ENCODE measurements around the gene PREPL. TPM values are rescaled to one million over a fixed set of nuclear protein-coding genes. Genes with fewer than 3 reads are reported as not detected.

Gene PREPL
- total and polyA plus RNA-seq, 10 of the 15 experiments (the other 5 are each of a cell fraction or from before 2014, with no cell fraction given), result 9.2 to 43.0 (median 20.4) TPM

GRCh38 chr2:44348400-44348799 is 12.9 kb downstream of the PREPL start:
- H4K20me1 ChIP-seq (ENCODE audit: control insufficient read depth, insufficient read depth), result no peaks in the 10 kb centered on the region
- intact Hi-C loops (cut with micrococcal nuclease; ENCODE audit: unreplicated experiment) (no loop called here), in situ Hi-C loops (cut with MboI) (loop anchor here (10.0 kb wide), 1 partner anchor 264 kb away; no protein-coding TSS in a partner anchor)
- no peak overlapping the region for H3K27ac ChIP-seq (ENCODE audit: control insufficient read depth, insufficient read depth)
- no peaks in the 10 kb centered on the region for H3K36me3 ChIP-seq (ENCODE audit: control insufficient read depth in 2 of 2, insufficient read depth in 2 of 2, low read length in 1 of 2)
- ATAC-seq, result no peak
- RAD21 ChIA-PET (ENCODE audit: unreplicated experiment), result interaction anchor here (0.6 kb wide), 1 partner anchor 257 kb away, joined by 3 read pairs; no protein-coding TSS in a partner anchor
- H3K9me3 ChIP-seq (replicated peaks; ENCODE audit: control insufficient read depth, insufficient read depth, low read length), result no peaks in the 10 kb centered on the region
- SMC1A ChIA-PET (ENCODE audit: uncharacterized antibody, unreplicated experiment), result interaction anchor here (0.6 to 2.7 kb wide), 7 partner anchors 11 to 633 kb away, joined by 3 to 13 read pairs (median 3); partner anchors contain the start of genes CAMKMT and PREPL
- H3K9ac ChIP-seq (ENCODE audit: control insufficient read depth, insufficient read depth, low read length), result no peak overlapping the region
- FAIRE-seq, result no peak
- H3K79me2 ChIP-seq (ENCODE audit: control insufficient read depth, insufficient read depth, low read length), result no peaks in the 10 kb centered on the region; the same call in 1 of the 2 replicates
- no peak overlapping the region for H2AFZ ChIP-seq (ENCODE audit: control insufficient read depth, low read depth, low read length)
- DNase-seq (ENCODE audit: low read depth, low spot score), result no peak
- no peaks in the 10 kb centered on the region for H3K4me1 ChIP-seq (ENCODE audit: control insufficient read depth, insufficient read depth, low read length)
- no peak overlapping the region for H3K4me3 ChIP-seq
- 98% methylated on average over 2 of the region's 2 CpGs for WGBS (ENCODE audit: insufficient coverage, insufficient replicate concordance, low lambda C conversion rate, missing lambda C conversion rate)
- CTCF ChIA-PET, result interaction anchor here (1.0 to 2.8 kb wide), 5 partner anchors 10 to 106 kb away, joined by 3 to 12 read pairs (median 6); no protein-coding TSS in a partner anchor
- no peak for TF ChIP-seq PML (IDR thresholded peaks at IDR 0.05; ENCODE audit: low read length)
- no peak for TF ChIP-seq EED (IDR thresholded peaks at IDR 0.05; ENCODE audit: low read depth)
- no peak for TF ChIP-seq ZSCAN29 (IDR thresholded peaks at IDR 0.05)
- TF ChIP-seq CREM (IDR thresholded peaks at IDR 0.05; ENCODE audit: low read depth), result no peak
- no peak for TF ChIP-seq ZNF217 (IDR thresholded peaks at IDR 0.05)
- TF ChIP-seq ZNF687 (IDR thresholded peaks at IDR 0.05), result no peak
- TF ChIP-seq CBX5 (IDR thresholded peaks at IDR 0.05; ENCODE audit: low read depth), result no peak
- TF ChIP-seq MTA3 (IDR thresholded peaks at IDR 0.05; ENCODE audit: borderline replicate concordance, low read length), result no peak
- TF ChIP-seq CHD2 (IDR thresholded peaks at IDR 0.05; ENCODE audit: borderline replicate concordance, low read depth, low read length), result no peak
- no peak for TF ChIP-seq STAT1 (conservative IDR thresholded peaks at IDR 0.05)
- TF ChIP-seq ZBTB4 (CRISPR knock-in tag; IDR thresholded peaks at IDR 0.05), result no peak
- TF ChIP-seq POLR2A (IDR thresholded peaks at IDR 0.05; ENCODE audit: low read depth, low read length), result no peak
- TF ChIP-seq RAD51 (IDR thresholded peaks at IDR 0.05), result no peak
- no peak for TF ChIP-seq SIN3A (IDR thresholded peaks at IDR 0.05; ENCODE audit: low read depth, low read length)
- TF ChIP-seq KAT2A (conservative IDR thresholded peaks at IDR 0.05; ENCODE audit: control insufficient read depth, low read depth, low read length), result no peak
- TF ChIP-seq JUND (IDR thresholded peaks at IDR 0.05; ENCODE audit: low read depth, low read length), result no peak
- no peak for TF ChIP-seq ZNF24 (IDR thresholded peaks at IDR 0.05)
- no peaks in the 10 kb centered on the region for H3K27me3 ChIP-seq (replicated peaks in 1 of 2; ENCODE audit: control insufficient read depth in 2 of 2, insufficient read depth in 2 of 2, low read length in 1 of 2)
- POLR2A ChIA-PET, result interaction anchor here (0.5 kb wide), 1 partner anchor 1174 kb away, joined by 5 read pairs; no protein-coding TSS in a partner anchor
- no peak overlapping the region for H3K4me2 ChIP-seq (ENCODE audit: control insufficient read depth, insufficient read depth)
- no TSS peak for BruUV-seq (replicated peaks)
